NCI-H1694 treated with DMSO at 0.1 percent for 48 hours (cell line): ENCODE results near the gene PGM3.
"Not testable (repeated sequence)": the region's sequence is repeated elsewhere in the genome, so short reads cannot be mapped to it uniquely, and the experiment has no call there.

Experiments
- DNase-seq: peaks from one replicate; lab custom pipeline; 2025; lab: John Stamatoyannopoulos, UW

The PGM3 gene, protein sequence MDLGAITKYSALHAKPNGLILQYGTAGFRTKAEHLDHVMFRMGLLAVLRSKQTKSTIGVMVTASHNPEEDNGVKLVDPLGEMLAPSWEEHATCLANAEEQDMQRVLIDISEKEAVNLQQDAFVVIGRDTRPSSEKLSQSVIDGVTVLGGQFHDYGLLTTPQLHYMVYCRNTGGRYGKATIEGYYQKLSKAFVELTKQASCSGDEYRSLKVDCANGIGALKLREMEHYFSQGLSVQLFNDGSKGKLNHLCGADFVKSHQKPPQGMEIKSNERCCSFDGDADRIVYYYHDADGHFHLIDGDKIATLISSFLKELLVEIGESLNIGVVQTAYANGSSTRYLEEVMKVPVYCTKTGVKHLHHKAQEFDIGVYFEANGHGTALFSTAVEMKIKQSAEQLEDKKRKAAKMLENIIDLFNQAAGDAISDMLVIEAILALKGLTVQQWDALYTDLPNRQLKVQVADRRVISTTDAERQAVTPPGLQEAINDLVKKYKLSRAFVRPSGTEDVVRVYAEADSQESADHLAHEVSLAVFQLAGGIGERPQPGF

DNA sequence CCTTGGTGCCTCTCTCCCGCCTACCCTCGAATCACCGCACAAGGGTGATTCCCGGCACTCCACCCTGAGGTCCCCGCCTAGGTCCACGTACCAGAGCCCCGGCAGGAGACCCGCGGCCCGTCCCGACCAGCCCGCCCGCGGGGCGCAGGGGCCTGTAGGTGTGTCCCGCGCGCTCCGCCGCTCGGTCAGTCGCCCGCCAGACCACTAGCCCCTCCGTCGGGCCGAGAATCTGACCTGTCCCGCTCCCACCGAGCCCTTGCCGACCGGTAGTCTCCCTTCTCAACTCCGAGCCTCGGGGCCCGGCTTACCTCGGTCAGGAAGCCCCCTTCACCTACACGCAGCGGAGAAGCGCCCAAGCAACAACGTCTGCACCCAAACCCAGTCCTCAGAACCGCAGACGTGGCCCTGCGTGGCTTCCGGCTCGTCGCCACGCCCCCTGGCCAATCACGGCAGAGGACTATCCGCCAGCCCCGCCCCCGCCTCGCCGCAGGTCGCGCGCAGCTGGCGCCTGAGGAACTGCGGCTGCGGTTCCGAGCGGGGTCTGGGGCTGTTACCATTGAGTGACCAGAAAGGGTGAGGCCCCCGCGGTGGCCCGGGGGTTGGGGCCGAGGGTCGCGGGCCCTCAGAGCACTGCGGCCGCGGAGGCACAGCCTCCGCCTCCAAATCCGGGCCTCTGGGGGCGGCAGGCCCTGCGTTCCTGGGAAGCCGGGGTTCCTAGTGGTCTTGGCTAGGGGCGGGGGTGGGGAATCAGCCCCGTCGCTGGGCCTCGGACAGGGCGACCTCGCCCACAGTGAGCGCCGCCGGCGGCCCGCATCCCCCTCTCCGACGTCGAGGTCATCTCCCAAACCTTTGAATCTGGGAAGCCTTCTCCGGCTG lies at the start of gene PGM3, which contains the start of gene RWDD2A:
Gene PGM3, minus strand, starts transcription at position 395 of the 876 bp plus-strand sequence. CDS start 2,253 bp downstream, outside the sequence.
Gene RWDD2A, plus strand, starts transcription at position 487 of the 876 bp plus-strand sequence. CDS start 1,095 bp downstream, outside the sequence.
- DNase-seq: peak; percentile 70

DNA sequence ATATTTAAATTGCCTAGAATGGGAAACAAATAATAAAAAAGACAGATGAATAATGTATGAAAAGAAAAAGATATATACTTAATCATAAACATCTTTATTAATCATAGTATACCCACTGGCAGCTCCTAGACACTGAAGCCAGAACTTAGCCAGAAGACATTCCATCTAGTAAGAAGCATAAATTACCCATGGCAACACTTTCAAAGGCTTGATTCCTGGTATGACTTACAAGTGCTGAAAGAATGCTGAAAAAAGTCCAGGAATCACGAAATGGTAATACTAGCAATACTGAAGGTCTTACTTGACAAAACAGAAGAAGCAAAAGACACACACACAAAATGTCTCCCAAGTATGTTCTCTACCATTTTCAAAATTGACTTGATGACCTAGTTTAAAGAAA lies 38.1 kb upstream of the PGM3 start:
- no peak for DNase-seq

DNA sequence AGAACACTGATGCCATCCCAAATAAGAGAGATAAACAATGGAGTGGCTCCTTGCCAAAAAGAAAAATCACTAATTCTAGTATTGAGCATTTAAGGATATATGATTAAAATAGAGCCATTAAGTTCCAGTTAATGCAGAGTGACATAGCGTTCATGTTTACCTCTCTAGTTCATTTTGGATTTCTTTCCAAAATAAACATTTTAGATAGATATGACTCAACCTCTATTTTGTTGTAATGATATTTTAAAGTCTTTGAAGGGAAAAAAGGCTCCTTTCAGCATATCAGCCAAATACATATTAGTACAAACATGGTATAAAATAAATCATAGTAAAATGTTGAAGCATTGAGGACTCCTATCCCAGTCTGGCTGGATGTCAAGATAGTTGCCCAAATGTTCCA lies 33.5 kb upstream of the PGM3 start:
- DNase-seq: no peak

DNA sequence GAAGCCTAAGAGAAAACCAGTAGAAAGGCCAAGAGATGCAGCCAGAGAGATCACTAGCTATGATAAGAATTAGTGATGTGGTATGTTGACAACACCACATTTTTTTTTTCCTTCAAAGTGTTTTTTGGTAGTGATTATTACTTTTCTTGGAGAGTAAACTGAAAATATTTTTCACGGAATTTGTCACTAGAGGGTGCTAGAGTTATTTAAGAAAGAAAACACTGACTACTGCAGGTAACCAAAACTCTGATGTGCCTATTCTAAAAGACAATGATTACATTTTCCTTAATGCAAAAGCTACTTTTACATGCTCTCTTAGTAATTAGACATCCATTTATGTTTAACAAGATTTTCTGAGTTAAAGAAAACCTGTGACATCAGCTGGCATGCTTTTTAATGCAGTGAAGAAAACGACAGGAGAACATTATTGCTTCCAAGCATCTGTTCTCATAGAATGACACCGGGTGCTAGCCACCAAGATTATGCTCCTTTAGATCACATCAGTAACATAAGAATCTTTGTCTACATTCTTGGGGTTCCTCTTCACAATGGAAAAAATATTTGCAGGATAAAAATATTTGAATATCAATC lies 28.9 kb upstream of the PGM3 start:
- peak; percentile 38 for DNase-seq

DNA sequence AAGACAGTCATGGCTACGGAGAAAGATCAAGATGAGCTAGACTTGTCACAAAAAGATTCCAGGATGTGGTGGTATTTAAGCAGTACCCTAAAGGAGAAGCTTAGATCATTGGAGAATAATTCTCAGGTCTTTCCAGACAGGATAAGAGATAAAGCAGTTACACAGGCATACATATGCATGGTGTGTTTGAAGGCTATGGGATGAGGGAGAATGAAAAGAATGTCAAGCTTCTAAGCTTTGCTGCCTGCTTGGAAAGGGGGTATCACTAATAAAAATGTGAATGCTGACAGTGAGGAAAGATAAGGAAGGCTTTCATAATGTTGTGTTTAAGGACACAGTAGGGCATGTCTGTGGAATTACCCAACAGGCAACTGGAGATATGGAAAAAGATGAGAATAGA lies 28.2 kb upstream of the PGM3 start:
- DNase-seq: no peak

GRCh38 chr6:83220121-83220520 lies 27.1 kb upstream of the PGM3 start:
- DNase-seq: no peak

- DNase-seq: peak; percentile 16
Observed at GRCh38 chr6:83218646-83219045, 25.6 kb upstream of the PGM3 start.

GRCh38 chr6:83216806-83217205 lies 23.7 kb upstream of the PGM3 start:
- DNase-seq: no peak

DNA sequence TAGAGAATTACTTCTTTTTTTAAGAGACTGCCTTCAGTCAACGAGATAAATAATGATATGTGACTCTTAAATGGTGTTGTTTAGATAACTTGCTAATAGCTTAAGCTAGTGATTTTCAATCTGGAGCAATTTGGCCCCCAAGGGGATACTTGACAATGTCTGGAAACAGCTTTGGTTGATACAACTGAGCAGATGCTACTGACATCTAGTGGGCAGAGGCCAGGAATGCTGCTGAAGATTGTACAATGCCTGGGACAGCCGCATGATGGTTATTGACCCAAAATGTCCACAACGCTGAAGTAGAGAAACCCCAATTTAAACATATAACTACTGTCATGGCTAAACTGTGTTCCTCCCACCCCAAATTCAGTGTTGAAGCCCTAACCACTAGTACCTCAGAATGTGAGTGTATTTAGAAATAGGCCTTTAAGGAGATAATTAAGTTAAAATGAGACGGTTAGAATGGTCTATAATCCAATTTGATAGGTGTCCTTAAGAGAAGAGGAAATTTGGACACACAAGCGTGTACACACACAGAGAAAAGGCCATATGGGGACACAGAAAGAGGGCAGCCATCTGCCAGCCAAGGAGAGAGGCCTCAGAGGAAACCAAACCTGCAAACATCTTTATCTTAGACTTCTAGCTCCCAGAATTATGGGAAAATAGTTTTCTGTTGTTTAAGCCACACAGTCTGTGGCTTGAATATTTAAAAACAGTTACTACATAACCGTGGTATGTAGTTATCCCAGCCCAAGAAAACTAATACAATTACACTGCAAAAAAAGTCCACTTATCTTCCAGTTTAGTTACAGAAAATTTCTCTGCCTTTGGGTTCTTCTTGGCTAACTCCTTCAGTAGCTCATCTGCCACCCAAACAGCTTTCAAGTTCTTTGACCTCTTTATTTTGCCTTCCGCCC lies 22.3 kb upstream of the PGM3 start:
- peak; percentile 69 for DNase-seq

GRCh38 chr6:83202031-83202430 lies 9.0 kb upstream of the PGM3 start:
- DNase-seq: no peak

DNA sequence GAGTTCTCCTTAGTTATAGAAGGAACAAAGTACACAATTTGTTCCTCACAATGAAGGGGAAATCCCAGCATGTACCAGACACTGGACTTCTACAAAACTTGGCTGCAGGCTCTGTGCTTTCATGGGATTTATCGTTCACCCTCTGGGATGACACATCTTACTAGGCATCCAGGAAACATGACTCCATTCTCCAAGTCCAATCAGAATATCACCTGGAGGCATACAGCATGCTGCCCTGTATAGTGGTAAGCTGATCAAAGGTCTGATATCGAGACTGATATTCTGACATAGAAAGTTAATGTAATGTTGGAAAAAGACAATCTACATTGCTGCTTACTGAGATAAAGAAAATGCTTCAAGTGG lies 6.8 kb upstream of the PGM3 start:
- DNase-seq: no peak

DNA sequence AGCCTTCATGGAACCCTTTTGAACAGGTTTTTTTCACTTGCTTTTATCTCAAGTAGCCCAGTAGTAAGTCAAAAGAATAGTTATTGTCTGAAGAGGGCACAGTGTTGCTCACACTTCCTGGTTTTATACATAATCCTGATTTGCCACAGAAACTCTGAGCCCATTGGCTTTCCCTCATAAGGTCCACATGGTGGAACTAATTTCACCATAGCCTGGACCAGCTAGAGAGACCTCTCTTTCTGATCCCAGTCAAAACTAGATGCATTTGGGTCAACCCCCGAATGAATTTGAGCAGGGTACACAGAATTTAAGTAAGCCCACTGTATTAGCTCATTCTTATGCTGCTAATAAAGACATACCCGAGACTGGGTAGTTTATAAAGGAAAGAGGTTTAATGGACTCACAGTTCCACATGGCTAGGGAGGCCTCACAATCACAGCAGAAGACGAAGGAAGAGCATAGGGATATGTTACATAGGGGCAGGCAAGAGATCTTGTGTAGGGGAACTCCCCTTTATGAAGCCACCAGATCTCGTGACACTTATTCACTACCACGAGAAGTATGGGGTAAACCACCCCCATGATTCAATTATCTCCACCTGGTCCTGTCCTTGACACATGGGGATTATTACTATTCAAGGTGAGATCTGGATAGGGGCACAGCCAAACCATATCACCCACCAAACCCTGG lies 6.3 kb upstream of the PGM3 start:
- DNase-seq: no peak

GRCh38 chr6:83198486-83199172 lies 5.6 kb upstream of the PGM3 start:
- no peak for DNase-seq

DNA sequence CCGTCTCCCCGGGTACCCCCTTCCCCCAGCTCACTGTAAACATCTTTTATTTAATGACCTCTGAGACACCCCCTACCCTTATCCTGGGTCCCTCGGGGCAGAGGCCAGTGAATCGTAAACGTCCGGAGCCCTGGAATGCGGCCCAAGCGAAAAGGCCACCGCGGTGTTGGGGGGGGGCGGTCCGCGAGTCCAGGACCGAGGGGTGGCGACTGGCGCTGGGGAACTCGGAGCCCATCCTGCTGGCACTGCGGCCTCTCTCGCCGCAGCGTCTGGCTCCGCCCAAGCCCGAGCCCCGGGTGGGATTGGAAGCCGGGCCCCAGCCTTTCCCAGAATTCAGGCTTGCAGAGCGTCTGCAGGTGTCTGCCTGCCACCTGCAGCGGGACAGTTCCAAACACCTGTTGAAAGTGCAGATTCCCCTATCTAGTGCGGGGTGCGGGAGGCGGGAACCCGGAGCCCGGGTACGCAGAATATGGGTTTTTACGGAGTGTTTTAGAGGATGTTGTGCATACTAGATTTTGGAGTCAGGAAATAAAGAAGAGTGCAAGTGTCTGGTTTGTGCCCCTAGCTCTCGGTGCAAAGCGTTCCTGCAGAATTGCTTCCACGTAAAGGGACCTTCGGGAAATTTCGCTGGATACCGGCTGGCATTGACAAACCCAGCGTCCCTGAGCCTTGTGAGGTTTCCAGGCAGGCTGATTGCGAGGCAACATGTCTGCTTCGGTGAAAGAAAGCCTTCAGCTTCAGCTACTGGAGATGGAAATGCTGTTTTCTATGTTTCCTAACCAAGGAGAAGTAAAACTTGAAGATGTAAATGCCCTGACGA lies 892 bp upstream of the PGM3 start:
- DNase-seq: no peak

DNA sequence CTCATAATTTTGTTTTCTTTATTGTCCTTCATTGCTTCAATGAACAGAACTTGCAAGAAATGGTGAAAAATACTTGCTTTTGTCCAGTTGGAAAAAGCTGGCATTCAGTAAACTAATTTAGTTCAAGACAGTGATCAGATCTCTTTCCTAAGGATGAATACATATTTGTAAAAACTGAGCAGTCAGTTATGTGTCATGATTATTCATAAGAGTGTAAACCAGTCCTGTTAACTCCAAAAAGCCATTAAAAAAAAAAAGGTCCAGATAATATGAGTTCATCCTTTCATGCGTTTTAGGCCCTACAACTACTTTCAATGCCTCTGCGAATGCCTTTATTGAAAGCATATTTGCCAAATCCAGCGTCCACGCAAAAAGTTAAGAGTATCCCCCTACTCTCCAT lies 609 bp downstream of the PGM3 start:
- DNase-seq: no peak

DNA sequence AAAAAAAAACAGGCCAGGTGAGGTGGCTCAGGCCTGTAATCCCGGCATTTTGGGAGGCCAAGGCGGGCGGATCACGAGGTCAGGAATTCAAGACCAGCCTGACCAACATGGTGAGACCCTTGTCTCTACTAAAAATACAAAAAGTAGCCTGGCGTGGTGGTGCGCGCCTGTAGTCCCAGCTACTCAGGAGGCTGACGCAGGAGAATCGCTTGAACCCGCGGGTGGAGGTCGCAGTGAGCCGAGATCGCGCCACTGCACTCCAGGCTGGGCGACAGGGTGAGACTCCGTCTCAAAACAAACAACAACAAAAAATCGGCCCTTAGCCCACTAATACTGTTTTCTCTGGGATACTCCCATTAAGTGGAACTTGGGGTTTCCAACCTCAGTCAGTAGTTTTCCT lies 1.1 kb downstream of the PGM3 start:
- DNase-seq: not testable (repeated sequence)

DNA sequence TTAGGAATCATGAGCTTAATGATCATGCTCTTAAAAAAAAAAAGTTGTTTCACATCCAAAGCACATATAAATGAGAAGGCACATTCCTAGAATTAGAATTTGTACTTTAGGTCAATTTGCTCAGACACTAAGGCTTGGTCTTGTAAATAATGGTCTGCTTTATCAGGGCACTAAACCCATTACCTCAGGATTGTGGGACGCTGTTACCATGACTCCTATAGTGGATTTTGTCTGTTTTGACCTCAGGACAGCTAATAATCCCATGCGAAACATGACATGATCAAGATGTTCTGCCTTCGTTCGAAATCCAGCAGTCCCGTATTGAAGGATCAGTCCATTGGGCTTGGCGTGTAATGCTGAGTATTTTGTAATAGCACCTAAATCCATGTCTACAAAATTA lies 2.4 kb downstream of the PGM3 start:
- no peak for DNase-seq

DNA sequence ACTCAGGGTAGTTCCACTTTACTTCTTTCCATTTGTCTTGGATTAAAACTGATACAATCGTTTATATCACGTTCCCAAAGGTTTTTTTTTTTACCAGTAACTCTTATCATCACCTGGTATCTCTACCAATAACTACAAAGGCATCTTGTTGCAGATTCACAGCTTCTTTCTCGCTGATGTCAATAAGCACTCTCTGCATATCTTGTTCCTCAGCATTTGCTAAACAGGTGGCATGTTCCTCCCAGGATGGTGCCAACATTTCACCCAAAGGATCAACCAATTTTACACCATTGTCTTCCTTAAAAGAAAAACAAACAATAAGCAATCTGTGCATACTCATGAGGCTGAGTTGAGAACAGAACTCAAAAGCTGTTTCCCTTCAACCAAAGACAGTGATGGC lies 4.6 kb downstream of the PGM3 start:
- no peak for DNase-seq

DNA sequence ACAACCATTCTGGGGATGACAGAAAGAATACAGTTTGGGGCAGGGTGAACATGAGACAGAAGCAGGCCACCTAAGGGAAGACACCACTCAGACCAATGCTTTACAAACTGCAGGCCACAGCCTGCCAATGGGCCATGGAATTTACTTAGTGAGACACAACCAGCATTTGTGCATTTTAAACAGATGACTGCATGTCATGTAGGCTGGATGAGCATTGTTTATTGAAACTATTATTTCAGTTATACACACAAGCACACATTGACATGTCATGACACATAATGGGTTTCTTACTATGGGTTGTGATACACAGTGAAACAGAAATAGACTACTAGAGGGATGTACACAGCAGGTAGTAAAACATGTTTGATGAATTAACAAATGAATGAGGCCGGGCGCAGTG lies 8.0 kb downstream of the PGM3 start:
- DNase-seq: no peak
